HG02943 (cell line): ENCODE measurements around the gene RHNO1.
"Not testable (repeated sequence)": the region's sequence is repeated elsewhere in the genome, so short reads cannot be mapped to it uniquely, and the experiment has no call there.

Source experiments
- ATAC-seq: cut with Tn5 transposase; IDR thresholded peaks from one replicate; pipeline ENCODE4 v1.9.1; 2021; ENCODE audit warnings: mild to moderate bottlenecking, low read depth, moderate library complexity; ENCODE audit not compliant: unreplicated experiment

Gene RHNO1

GRCh38 chr12:2858334-2858733 lies 18.7 kb upstream of the RHNO1 start:
- no peak for ATAC-seq

DNA sequence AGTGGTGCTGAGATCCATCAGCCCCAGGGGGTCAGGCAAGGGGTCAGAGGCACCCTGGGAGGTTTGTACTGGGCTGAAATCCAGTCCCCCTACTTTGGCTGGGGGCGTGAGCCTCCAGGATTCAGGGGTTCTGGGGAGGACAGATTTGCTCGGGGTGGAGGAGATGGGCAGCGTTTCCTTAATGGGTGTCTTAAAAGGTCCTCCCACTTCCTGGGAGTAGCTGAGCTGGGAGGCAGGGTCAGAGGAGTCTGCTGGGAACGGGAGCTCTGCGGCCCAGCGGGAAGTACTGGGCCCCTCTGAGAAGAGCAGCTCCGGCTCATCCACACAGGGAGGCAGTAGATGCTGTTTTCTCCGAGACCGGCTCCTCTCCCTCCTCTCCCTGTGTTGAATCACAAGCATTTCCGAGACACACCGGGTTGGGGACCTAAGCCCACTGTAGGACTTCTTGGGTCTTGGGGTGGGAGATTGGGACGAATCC lies 18.0 kb upstream of the RHNO1 start:
- no peak for ATAC-seq

- ATAC-seq, result no peak
These were observed 16.9 kb upstream of the RHNO1 start for GRCh38 chr12:2860170-2860569.

- no peak for ATAC-seq
These were observed 14.1 kb upstream of the RHNO1 start for GRCh38 chr12:2862876-2863275.

- not testable (repeated sequence) for ATAC-seq
These were observed 13.6 kb upstream of the RHNO1 start for GRCh38 chr12:2863402-2863801.

- ATAC-seq, result no peak
These were observed 12.8 kb upstream of the RHNO1 start for GRCh38 chr12:2864198-2864597.

DNA sequence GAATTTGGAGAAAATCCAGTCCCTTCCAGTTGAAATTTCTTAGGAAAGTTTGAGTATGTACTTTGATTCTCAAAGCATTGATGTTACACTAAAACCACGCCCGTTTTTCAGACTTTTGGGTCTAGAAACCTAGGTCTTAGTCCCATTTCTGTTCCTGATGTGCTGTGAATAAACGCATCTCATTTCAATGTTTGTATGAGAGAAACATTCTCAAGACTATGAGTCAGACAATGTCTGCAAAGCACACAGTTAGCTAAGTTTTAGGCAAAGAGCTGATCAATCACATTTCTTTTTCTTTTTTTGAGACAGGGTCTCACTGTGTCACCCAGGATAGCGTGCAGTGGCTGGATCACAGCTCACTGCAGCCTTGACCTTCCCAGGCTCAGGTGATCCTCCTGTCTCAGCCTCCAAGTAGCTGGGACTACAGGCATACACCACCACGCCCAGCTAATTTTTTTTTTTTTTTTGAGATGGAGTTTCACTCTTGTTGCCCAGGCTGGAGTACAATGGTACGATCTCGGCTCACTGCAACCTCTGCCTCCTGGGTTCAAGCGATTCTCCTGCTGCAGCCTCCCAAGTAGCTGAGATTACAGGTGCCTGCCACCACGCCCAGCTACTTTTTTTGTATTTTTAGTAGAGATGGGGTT lies 7.9 kb upstream of the RHNO1 start:
- not testable (repeated sequence) for ATAC-seq

DNA sequence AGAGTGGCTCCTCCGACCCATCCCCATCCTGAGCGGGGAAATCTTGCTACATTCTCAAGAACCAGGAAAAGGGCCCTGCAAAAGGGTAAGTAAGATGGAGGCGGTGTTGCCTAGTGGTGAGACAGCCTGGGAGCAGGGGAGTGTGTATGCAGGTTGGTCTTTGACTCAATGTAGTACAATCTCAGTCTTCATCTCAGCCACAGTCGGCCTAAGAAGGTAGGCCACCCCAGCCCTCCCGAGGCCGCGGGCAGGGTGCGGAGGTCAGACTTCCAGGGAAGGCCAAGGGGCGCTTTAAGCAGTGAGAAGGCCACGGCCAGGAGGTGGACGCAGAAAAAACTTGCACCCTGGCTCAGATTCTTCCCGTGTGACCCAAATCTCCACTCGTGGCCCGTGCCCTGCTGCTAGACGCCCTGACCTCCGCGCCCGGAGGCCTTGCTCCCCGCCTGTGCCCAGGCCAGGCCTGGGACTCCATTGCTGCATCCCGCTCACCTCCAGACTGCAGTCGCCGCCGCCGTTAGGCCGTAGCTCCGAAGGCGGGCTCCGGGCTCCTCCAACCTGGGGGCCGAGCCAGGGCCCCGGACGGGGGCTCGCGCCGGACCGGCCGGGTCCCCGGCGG lies 484 bp upstream of the RHNO1 start:
- ATAC-seq, result peak; percentile 32

- no peak for ATAC-seq
These were observed 1.1 kb downstream of the RHNO1 start for GRCh38 chr12:2877953-2878732.

GRCh38 chr12:2879853-2880252 lies 2.8 kb downstream of the RHNO1 start:
- no peak for ATAC-seq

DNA sequence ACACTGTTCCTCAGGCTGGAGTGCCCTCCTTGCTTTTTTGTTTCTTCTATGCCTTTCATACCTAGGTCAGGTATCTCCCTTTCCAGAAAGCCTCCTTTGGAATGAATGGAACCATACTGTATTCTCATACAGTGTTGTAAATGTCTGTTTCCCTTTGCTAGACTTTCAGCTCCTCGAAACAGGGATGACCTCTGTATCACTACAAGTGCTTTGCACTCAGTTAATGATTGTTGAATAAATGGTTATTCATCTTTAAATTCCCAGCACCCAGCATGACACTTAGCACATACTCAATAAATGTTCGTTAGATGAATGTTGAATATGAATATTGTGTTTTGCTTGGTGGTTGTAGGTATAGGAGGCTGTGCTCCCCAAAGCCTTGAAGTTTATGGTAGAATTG lies 7.8 kb downstream of the RHNO1 start:
- no peak for ATAC-seq

GRCh38 chr12:2886768-2887450 lies 9.9 kb downstream of the RHNO1 start:
- ATAC-seq, result no peak

DNA sequence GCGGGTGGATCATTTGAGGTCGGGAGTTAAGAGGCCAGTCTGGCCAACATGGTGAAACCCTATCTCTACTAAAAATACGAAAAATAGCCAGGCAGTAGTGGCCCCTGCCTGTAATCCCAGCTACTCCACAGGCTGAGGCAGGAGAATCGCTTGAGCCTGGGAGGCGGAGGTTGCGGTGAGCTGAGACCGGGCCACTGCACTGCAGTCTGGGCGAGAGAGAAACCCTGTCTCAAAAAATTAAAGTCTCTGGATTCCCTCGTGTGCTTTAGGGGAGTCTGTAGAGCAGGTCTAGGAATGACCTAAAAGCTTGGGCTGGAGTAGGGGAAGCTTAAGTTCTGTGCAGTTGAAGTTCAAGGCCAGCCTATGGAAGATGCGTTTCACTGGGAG lies 13.0 kb downstream of the RHNO1 start:
- ATAC-seq, result no peak

GRCh38 chr12:2890388-2891239 lies 13.6 kb downstream of the RHNO1 start, which contains the start of gene TULP3:
Gene TULP3, plus strand, starts transcription at chr12:2890891. Its CDS starts 57 bp downstream, at chr12:2890948.
- peak; percentile 93 for ATAC-seq

GRCh38 chr12:2891240-2892053 lies 14.4 kb downstream of the RHNO1 start:
- no peak for ATAC-seq

GRCh38 chr12:2892246-2892645 lies 15.2 kb downstream of the RHNO1 start:
- no peak for ATAC-seq

- ATAC-seq, result no peak
These were observed 16.0 kb downstream of the RHNO1 start for GRCh38 chr12:2893007-2893406.

- ATAC-seq, result no peak
These were observed 18.0 kb downstream of the RHNO1 start for GRCh38 chr12:2895051-2895451.

- ATAC-seq, result no peak
These were observed 18.5 kb downstream of the RHNO1 start for GRCh38 chr12:2895511-2895910.
